OCI-LY3 (cell line): ENCODE data around the gene ACACA.

Source experiments
- CTCF ChIP-seq: fragments of 200-600, 300-600 bp; sonication (generic); IDR thresholded peaks from 2 replicates; pipeline ENCODE4 v1.5.1; 2014; ENCODE audit warnings: antibody characterized with exemption, low read length, low read depth
- EZH2phosphoT487 ChIP-seq: fragments of 200-600 bp; shearing (Covaris generic); IDR thresholded peaks from 2 replicates; pipeline ENCODE4 v1.6.1; 2018; ENCODE audit warnings: antibody characterized with exemption, mixed run types, low read depth

- TF ChIP-seq EZH2phosphoT487 (no peak), CTCF (peak; percentile 95)
Observed at GRCh38 chr17:37047631-37048104, 359.0 kb downstream of the ACACA start.
